HuH-7 (cell line): ENCODE results near the gene SPEF2.

Source experiments
- DNase-seq: peaks from one replicate; pipeline ENCODE4 v3.0.0; 2011; ENCODE audit warnings: low spot score

SPEF2 gene

GRCh38 chr5:35856765-35857351, 239.2 kb downstream of the SPEF2 start, which contains the start of gene IL7R:
TSS of gene IL7R (plus strand) at chr5:35856891. CDS start at chr5:35856978, 87 bp downstream.
- no peak for DNase-seq

GRCh38 chr5:35857606-35858205, 240.0 kb downstream of the SPEF2 start:
- no peak for DNase-seq

- DNase-seq, result no peak
Measured at GRCh38 chr5:35859101-35859661, 241.5 kb downstream of the SPEF2 start.

GRCh38 chr5:35860686-35861085, 243.0 kb downstream of the SPEF2 start:
- DNase-seq, result no peak

GRCh38 chr5:35861718-35862117, 244.1 kb downstream of the SPEF2 start:
- no peak for DNase-seq

- no peak for DNase-seq
Measured at GRCh38 chr5:35862126-35862525, 244.5 kb downstream of the SPEF2 start.

GRCh38 chr5:35863159-35863558, 245.5 kb downstream of the SPEF2 start:
- DNase-seq, result no peak
